ENCODE data around the gene FRMD8. TPM values are rescaled to one million over a fixed set of nuclear protein-coding genes. Genes with fewer than 3 reads are reported as not detected.

The FRMD8 gene
- total RNA-seq, 1 experiment from 2014 or later, result 22.7 TPM

DNA sequence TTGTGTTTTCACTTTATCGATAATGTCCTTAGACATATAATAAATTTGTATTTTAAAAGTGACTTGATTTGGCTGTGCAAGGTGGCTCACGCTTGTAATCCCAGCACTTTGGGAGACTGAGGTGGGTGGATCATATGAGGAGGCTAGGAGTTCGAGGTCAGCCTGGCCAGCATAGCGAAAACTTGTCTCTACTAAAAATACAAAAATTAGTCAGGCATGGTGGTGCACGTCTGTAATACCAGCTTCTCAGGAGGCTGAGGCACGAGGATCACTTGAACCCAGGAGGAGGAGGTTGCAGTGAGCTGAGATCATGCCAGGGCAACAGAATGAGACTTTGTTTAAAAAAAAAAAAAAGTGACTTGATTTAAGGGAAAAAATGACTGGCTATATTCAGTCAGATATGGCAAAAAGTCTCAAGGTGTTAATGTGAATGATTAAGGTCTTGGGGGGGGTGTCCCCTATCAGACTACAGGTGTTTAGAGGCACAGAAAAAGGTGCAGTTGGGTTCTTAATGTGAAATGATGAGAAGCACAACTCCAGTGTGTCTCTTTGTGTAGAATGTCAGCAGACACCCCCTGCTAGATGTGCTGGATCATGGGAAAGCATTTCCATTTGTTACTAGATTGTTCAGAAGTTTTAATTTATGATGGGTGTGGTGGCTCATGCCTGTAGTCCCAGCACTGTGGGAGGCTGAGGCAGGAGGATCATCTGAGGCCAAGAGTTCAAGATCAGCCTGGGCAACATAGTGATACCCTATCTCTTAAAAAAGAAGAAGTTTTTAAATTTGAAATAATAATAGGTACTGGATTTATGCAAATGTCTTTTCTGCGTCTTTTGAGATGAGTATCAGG lies 53.1 kb downstream of the FRMD8 start:
- no peak for DNase-seq
- no peak overlapping the region for H4K91ac ChIP-seq (ENCODE audit: insufficient read length, low read depth, low read length)
- H4K5ac ChIP-seq (ENCODE audit: insufficient read length, low read depth, low read length), result no peak overlapping the region
- Mint-ChIP-seq H3K36me3 (ENCODE audit: insufficient read depth in 1 of 3, low read depth in 3 of 3) (no peaks in the 10 kb centered on the region), H3K4me3 (no peak overlapping the region), H3K27ac (no peak overlapping the region), H3K9me3 (no peaks in the 10 kb centered on the region), H3K27me3 (ENCODE audit: low read depth) (peaks cover 3% of the 10 kb centered on the region; the same call in 1 of the 2 replicates), H3K4me1 (peaks cover 4% of the 10 kb centered on the region in 2 experiments; a peak in 2 of 4 replicates)
- no peaks in the 10 kb centered on the region for H3K9me3 ChIP-seq (ENCODE audit: control insufficient read depth, low read depth, low read length)
- no peak overlapping the region for H2BK5ac ChIP-seq (ENCODE audit: insufficient read length, low read length)
- no peak overlapping the region for H2BK15ac ChIP-seq (ENCODE audit: low read depth, low read length)
- no peaks in the 10 kb centered on the region for H4K20me1 ChIP-seq (ENCODE audit: control insufficient read depth, insufficient read depth, insufficient read length)
- no peak overlapping the region for H2BK120ac ChIP-seq (ENCODE audit: low read depth, low read length, poor library complexity, severe bottlenecking)
- H3K4me2 ChIP-seq (ENCODE audit: insufficient read depth, insufficient read length, low read length), result no peak overlapping the region
- H3K27ac ChIP-seq (ENCODE audit: insufficient read length, low read depth, low read length), result no peak overlapping the region
- no peak overlapping the region for H3K18ac ChIP-seq (ENCODE audit: insufficient read length, low read depth, low read length)
- no peak overlapping the region for H2AFZ ChIP-seq (ENCODE audit: low read length)
- WGBS (ENCODE audit: extremely low coverage, insufficient read length, low lambda C conversion rate), result no CpG with 5 or more reads among the region's 7 CpGs
- H3K9ac ChIP-seq (ENCODE audit: extremely low read depth, insufficient read length, low read length), result no peak overlapping the region
- no peaks in the 10 kb centered on the region for H3K4me1 ChIP-seq (ENCODE audit: insufficient read depth, low read length)
- H3K23ac ChIP-seq (ENCODE audit: insufficient read length, low read depth, low read length), result no peak overlapping the region
- no peaks in the 10 kb centered on the region for H3K79me2 ChIP-seq (ENCODE audit: insufficient read depth, low read length)
- no peak overlapping the region for H3K4ac ChIP-seq (ENCODE audit: low read depth, low read length)
- H3K23me2 ChIP-seq (ENCODE audit: insufficient read length, low read depth, low read length, poor library complexity, severe bottlenecking), result no peaks in the 10 kb centered on the region
- no peaks in the 10 kb centered on the region for H3K79me1 ChIP-seq (ENCODE audit: insufficient read depth, low read depth, low read length, poor library complexity, severe bottlenecking)
- no peak overlapping the region for H3T11ph ChIP-seq (ENCODE audit: low read length)
- no peak overlapping the region for H2BK12ac ChIP-seq (ENCODE audit: insufficient read length, low read depth, low read length)
- no peak overlapping the region for H2AK5ac ChIP-seq (ENCODE audit: insufficient read length, low read length)
- no peaks in the 10 kb centered on the region for H3K27me3 ChIP-seq (ENCODE audit: insufficient read depth, low read length)
- H2BK20ac ChIP-seq (ENCODE audit: low read depth, low read length, poor library complexity, severe bottlenecking), result no peak overlapping the region
- H4K8ac ChIP-seq (replicated peaks; ENCODE audit: insufficient read length, low read depth, low read length), result no peak overlapping the region
- TF ChIP-seq, protein P1, sequence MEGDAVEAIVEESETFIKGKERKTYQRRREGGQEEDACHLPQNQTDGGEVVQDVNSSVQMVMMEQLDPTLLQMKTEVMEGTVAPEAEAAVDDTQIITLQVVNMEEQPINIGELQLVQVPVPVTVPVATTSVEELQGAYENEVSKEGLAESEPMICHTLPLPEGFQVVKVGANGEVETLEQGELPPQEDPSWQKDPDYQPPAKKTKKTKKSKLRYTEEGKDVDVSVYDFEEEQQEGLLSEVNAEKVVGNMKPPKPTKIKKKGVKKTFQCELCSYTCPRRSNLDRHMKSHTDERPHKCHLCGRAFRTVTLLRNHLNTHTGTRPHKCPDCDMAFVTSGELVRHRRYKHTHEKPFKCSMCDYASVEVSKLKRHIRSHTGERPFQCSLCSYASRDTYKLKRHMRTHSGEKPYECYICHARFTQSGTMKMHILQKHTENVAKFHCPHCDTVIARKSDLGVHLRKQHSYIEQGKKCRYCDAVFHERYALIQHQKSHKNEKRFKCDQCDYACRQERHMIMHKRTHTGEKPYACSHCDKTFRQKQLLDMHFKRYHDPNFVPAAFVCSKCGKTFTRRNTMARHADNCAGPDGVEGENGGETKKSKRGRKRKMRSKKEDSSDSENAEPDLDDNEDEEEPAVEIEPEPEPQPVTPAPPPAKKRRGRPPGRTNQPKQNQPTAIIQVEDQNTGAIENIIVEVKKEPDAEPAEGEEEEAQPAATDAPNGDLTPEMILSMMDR (conservative IDR thresholded peaks at IDR 0.05), result no peak
- no peak overlapping the region for H3K14ac ChIP-seq (ENCODE audit: insufficient read depth, low read length)
- no peak overlapping the region for H3K56ac ChIP-seq (ENCODE audit: insufficient read length, low read depth, low read length)

All from H9 (cell line).